ENCODE results near the gene NOXO1.

Gene NOXO1

DNA sequence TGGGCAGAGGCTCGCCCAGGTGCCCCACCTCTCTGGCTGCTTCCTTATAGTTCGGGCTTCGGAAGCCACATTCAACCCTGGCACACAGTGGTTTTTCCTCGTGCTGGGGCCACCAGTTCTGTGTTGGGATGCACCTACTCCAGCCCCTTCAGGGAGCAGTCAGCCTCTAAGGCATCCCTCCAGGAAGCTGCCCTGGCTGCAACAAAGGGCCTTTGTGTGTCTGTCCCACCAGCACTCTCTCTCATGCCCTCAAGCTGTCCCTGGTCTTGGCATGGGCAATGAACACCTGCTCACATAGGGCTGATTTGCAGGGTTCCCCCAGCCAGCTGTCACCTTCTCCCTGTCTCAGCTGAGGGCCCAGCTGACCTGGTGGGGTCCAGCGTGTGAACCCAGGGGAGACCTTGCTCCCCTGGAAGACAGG, 754 bp upstream of the NOXO1 start:
- in situ Hi-C loops (cut with MboI; ENCODE audit: low sequenced_read_pairs), result no loop called here

DNA sequence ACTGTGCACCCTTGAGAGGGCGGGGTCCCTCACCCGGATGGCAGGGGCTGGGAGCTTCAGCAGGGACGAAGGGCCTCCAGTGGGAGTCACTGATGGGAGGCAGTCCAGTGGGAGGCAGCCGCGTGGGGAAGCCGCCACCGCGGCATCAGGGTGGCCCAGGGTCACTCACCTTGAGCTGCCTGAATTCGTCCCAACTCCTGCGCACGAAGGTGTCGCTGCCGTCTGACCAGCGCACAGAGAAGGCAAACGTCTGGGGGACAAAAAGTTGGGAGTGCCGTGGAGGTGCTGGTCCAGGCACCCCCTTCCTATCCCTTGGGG, 540 bp downstream of the NOXO1 start:
- in situ Hi-C loops (cut with MboI; ENCODE audit: low sequenced_read_pairs), result no loop called here

- in situ Hi-C loops (cut with MboI; ENCODE audit: low sequenced_read_pairs), result no loop called here
Measured at GRCh38 chr16:1980030-1980769, 1.1 kb downstream of the NOXO1 start.

DNA sequence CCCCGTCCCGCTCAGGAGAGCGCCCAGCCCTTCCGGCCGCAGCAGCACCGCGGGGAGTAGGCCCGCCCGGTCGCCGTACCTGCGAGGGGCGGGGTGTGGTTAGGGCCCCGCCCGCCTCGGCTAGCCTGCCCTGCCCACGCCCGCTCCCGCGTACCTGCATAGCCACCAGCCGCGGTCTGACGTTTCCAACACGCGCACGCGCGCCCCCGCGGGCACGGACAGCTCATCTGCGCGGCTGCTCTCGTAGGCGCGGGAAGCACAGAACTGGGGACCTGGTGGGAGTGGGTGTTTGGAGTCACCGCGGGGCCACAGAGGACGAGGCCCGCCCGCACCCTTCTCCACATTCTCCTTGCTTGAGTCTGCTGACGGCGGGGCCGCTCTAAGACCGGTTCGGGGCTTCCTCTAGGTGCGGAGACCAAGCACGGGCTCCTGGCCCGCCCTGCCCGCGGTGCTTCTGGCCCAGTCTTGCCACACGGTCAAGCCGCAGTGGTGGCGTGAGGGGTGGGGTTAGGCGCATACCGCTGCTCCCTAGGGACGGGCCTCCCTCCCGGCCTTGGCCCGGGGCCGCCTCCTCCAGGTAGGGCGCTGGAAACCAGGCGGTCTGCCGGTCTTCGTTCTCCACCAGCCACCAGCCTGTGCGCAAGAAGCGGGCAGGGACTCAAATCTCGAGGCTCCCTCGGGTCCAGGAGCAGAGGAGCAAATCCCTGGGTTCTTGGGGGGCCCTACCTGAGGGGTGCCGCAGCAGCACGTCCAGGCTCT, 1.8 kb downstream of the NOXO1 start:
- in situ Hi-C loops (cut with MboI; ENCODE audit: low sequenced_read_pairs), result no loop called here

GRCh38 chr16:1978476-1979120, 2.7 kb downstream of the NOXO1 start:
- in situ Hi-C loops (cut with MboI; ENCODE audit: low sequenced_read_pairs), result no loop called here

DNA sequence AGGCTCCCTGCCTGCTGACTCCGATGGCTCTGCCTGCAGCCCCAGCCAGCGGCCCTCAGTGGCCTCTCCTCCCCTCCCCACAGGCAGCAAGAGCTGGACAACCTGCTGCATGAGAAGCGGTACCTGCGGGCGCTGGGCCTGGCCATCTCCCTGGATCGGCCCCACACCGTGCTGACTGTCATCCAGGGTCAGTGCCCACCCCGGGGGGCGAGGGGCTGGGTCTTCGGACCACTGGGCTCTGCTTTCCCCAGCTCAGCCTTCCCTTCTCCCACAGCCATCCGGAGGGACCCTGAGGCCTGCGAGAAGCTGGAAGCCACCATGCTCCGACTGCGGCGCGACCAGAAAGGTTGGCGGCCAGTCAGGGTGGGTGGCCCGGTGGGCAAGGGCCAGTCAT, 3.4 kb downstream of the NOXO1 start:
- in situ Hi-C loops (cut with MboI; ENCODE audit: low sequenced_read_pairs), result no loop called here

- in situ Hi-C loops (cut with MboI; ENCODE audit: low sequenced_read_pairs), result no loop called here
Measured at GRCh38 chr16:1976951-1977874, 4.1 kb downstream of the NOXO1 start.

DNA sequence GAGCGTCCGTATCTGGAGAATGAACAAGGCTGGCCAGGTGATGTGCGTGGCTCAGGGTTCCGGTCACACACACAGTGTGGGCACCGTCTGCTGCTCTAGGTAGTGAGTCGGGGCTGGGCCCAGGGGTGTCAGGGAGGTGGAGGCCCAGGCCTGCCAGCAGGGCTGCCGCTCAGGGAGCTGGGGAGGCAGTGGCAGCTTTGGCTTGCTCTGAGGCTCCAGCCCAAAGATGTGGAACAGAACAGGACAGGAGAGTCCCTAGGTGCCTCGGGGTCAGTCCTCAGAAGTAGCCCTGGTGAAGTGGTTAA, 5.1 kb downstream of the NOXO1 start:
- in situ Hi-C loops (cut with MboI; ENCODE audit: low sequenced_read_pairs), result no loop called here

DNA sequence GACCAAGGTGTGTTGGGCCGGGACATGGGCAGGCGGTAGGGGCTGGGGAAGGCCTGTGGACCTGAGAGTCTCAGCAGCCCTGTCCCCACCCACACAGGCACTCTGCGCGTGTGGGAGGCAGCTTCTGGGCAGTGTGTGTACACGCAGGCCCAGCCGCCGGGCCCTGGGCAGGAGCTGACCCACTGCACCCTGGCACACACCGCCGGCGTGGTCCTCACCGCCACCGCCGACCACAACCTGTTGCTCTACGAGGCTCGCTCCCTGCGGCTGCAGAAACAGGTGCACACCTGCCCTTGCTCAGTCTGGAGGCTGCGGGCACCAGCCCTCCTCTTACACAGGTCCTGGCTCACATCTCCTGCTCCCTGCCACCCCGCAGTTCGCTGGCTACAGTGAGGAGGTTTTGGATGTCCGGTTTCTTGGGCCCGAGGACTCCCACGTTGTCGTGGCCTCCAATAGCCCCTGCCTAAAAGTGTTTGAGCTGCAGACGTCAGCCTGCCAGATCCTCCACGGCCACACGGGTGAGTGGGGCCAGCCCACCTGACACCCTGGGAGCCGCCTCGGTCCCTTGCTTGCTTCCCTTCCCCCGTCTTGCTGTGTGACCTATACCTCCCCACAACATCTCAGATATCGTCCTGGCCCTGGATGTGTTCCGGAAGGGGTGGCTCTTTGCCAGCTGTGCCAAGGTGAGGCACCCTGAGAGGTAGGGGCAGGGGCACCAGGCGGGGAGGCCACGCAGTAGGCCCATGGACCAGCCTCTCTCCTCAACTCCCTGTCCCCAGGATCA, 5.6 kb downstream of the NOXO1 start:
- in situ Hi-C loops (cut with MboI; ENCODE audit: low sequenced_read_pairs), result no loop called here

DNA sequence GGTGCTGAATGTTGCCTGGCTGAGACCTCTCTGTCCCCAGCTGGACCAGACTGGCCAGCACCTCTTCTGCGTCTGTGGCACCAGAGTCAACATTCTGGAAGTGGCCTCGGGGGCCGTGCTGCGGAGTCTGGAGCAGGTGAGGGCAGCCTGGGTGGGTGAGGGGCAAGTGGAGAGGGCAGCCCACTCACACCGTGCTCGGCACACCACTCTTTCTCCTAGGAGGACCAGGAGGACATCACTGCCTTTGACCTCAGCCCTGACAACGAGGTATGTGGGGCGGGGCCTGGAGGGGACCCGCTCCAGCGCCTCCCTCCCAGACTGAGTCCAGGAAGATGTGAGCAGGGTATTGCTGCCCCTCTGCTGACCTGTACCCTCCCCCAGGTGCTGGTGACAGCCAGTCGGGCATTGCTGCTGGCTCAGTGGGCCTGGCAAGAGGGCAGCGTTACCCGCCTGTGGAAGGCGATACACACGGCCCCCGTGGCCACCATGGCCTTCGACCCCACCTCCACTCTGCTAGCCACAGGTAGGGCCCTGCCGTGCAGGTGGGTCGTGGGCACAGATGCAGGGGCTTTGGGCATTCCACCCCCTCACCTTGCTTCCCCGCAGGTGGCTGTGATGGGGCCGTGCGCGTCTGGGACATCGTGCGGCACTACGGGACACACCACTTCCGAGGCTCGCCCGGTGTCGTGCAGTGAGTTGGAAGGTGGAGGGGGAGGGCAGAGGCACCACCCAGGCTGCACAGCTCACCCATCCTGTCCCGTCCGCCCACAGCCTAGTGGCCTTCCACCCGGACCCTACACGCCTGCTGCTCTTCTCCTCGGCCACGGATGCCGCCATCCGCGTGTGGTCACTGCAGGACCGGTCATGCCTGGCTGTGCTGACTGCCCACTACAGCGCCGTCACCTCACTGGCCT, 6.9 kb downstream of the NOXO1 start:
- in situ Hi-C loops (cut with MboI; ENCODE audit: low sequenced_read_pairs), result no loop called here

- in situ Hi-C loops (cut with MboI; ENCODE audit: low sequenced_read_pairs), result no loop called here
Measured at GRCh38 chr16:1973461-1974156, 7.7 kb downstream of the NOXO1 start.

DNA sequence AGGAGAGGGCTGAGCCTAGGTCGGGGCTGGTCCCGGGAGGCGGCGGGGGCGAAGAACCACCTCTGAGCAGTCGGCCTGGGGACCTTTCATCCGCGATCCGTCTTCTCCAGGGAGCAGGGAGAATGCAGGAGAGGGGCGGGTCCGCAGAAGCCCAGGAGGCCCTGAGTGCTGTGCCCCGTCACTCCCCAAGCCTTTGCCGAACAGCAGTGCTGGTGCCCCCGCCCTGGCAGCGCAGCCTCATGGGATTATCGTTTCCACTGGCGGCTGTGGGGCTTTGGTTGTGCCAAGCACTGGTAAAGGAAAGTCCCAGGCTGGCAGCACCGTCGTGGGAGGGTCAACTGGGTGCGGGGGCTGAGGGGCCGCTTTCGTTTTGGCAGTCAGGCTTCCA, 8.8 kb downstream of the NOXO1 start:
- in situ Hi-C loops (cut with MboI; ENCODE audit: low sequenced_read_pairs), result no loop called here

DNA sequence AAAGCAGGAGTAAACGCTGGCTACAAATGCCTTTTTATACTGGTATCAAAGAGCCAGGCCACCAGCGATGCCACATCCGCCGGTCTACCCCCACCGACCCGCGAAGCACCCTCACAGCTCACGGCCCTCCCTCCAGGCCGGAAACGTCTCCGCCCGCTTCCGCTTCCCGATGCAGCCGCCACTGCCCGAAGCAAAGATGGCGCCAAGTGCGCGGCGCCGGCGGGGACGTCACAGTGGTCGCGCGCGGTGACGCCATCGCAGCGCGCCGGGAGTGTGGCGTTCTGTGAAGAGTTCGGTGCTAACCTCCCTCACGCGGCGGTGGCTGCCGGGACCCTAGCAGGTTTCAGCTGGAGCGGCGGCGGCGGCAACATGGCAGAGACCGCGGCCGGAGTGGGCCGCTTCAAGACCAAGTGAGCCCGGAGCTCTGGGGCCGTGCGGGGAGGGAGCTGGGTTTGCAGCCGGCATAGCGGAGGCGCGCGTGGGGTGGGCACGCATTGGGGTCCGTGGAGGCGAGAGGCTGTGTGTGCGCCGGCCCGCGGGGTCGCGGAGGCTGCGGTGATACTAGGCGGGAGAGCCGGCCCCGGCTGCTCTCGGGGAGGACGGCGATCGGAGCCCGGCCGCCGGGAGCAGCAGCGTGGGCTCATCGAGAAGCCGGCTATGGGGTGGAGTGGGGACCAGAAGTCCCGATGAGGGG, 9.3 kb downstream of the NOXO1 start, which contains the start of gene TBL3:
TBL3 (plus strand) TSS at position 258 of the 694 bp plus-strand sequence; CDS start at position 370, 112 bp downstream.
- in situ Hi-C loops (cut with MboI; ENCODE audit: low sequenced_read_pairs), result no loop called here

DNA sequence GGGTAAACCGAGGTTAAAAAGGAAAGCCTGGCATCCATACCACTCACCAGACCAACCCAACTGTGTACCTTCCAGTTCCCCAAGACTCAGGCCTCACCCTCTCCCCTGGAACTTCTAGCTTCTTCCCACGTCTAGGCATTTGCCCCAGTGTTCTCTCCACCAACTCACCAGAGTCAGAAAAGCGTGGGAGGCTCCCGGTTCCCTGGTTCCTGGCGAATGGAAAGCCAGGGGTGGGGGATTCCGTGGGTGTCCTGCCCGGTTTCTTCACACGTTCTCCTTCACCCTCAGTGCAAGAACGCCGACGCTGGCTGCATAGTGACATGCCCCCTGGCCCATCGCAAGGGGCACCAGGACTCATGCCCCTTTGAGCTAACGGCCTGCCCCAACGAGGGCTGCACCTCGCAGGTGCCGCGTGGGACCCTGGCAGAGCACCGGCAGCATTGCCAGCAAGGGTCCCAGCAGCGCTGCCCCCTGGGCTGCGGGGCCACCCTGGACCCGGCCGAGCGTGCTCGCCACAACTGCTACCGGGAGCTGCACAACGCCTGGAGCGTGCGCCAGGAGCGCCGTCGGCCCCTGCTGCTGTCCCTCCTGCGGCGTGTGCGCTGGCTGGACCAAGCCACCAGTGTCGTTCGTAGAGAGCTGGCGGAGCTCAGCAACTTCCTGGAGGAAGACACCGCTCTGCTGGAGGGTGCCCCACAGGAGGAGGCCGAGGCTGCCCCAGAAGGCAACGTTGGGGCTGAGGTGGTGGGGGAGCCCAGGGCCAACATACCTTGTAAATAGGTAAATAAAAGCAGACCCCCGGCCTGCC, 12.9 kb downstream of the NOXO1 start:
- in situ Hi-C loops (cut with MboI; ENCODE audit: low sequenced_read_pairs), result no loop called here

DNA sequence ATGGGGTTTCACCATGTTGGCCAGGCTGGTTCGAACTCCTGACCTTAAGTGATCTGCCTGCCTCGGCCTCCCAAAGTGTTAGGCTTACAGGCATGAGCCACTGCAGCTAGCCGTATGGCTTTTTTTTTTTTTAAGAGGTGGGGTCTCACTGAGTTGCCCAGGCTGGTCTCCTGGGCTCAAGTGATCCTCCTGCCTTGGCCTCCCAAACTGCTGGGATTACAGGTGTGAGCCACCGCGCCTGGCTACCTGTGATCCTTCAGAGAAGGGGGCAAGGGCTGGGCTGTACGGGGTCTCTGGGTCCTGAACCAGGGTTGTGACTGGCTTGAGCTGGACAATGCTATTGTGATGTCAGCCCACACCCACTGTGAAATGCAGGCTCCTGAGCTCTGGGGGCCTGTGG, 14.8 kb downstream of the NOXO1 start, which contains the start of gene RNF151:
RNF151 (plus strand) TSS at position 397 of the 400 bp plus-strand sequence. CDS start 26 bp downstream, outside the sequence.
- in situ Hi-C loops (cut with MboI; ENCODE audit: low sequenced_read_pairs), result no loop called here

DNA sequence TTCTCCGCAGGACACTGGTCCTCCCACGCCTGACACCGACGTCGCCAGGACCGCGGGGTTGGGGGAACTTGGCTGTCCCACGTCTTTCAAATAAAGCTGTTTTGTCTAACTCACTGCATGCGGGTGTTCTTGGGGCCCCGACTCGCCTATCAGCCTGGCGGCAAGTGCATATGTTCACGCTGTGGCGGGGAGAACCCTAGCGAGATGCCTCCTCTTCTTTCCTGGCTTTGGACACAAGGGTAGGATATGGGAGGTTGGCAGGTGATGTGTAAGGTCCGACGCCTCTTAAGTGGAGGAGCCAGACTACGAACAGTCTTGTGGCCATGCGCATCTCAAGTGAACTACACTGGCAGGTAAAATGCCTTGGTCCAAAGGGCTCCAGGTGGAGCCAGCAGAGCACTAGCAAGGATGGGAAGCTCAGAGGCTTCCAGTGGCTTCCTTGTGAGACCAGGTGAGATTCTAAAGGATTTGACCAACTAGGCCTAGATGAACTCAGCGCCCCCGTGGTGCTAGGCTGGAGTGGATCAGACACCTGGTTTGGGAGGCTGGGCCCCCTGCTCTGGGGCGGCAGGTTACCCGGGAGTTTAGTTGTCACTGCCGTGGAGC, 15.8 kb downstream of the NOXO1 start:
- in situ Hi-C loops (cut with MboI; ENCODE audit: low sequenced_read_pairs), result no loop called here

All from HL-60/S4 (cell line).